IMR-90 (cell line): ENCODE results near the gene FBXO31. TPM values are rescaled to one million over a fixed set of nuclear protein-coding genes. Genes with fewer than 3 reads are reported as not detected.
A peak's percentile ranks its signal among the peaks of the same experiment; 100 is the strongest.

Experiments used
- ATAC-seq: fragments of 200-7000 bp; cut with Tn5 transposase; 2 replicates; pipeline ENCODE4 v1.9.1; 2020; ENCODE audit warnings: low read depth, mild to moderate bottlenecking, moderate library complexity
- BruUV-seq: library from RNA; stranded (reverse); fragments of 400-500 nt; replicated peaks from 2 replicates; lab custom pipeline; 2021; lab: Mats Ljungman, UMichigan
- CTCF ChIA-PET: fragments of 300-600 bp; formaldehyde crosslinking; extraction: SDS; loops from one replicate; lab custom pipeline; 2021; ENCODE audit warnings: antibody characterized with exemption; lab: Yijun Ruan, JAX
- POLR2A ChIA-PET: fragments of 300-600 bp; sonication (Branson Sonifier 250); formaldehyde crosslinking; loops from one replicate; lab custom pipeline; 2022; ENCODE audit warnings: antibody characterized with exemption; ENCODE audit not compliant: unreplicated experiment; lab: Charles Lee
- DNase-seq: peaks from one replicate; pipeline ENCODE4 v3.0.0; 2013
- H2AFZ ChIP-seq: replicated peaks from 2 replicates; pipeline ENCODE3; 2013; ENCODE audit warnings: low read length, mild to moderate bottlenecking; ENCODE audit not compliant: poor library complexity
- H2AK5ac ChIP-seq: 2 replicates; pipeline ENCODE4 v1.6.1; 2013; ENCODE audit warnings: low read depth, low read length, inconsistent platforms
- H2AK9ac ChIP-seq: replicated peaks from 2 replicates; pipeline ENCODE3; 2013; ENCODE audit warnings: mild to moderate bottlenecking, low read depth, low read length, moderate library complexity; ENCODE audit not compliant: poor library complexity
- H2BK120ac ChIP-seq: 2 replicates; pipeline ENCODE4 v1.6.1; 2013; ENCODE audit warnings: low read depth, low read length, inconsistent platforms
- H2BK15ac ChIP-seq: 3 replicates; pipeline ENCODE4 v1.6.1; 2013; ENCODE audit warnings: low read depth, low read length, inconsistent platforms
- H2BK20ac ChIP-seq: 2 replicates; pipeline ENCODE4 v1.6.1; 2013; ENCODE audit warnings: low read depth, mild to moderate bottlenecking, inconsistent platforms, low read length, moderate library complexity
- H2BK5ac ChIP-seq: 2 replicates; pipeline ENCODE4 v1.6.1; 2013; ENCODE audit warnings: mild to moderate bottlenecking, low read depth, low read length, inconsistent platforms; ENCODE audit not compliant: poor library complexity, severe bottlenecking
- H3K14ac ChIP-seq: replicated peaks from 2 replicates; pipeline ENCODE4 v1.6.1; 2013; ENCODE audit warnings: low read depth, low read length, inconsistent platforms
- H3K18ac ChIP-seq: 2 replicates; pipeline ENCODE4 v1.6.1; 2013; ENCODE audit warnings: low read depth, low read length, control low read depth
- H3K23ac ChIP-seq: 2 replicates; pipeline ENCODE4 v1.6.1; 2013; ENCODE audit warnings: low read depth, low read length, inconsistent platforms
- H3K27ac ChIP-seq: 2 replicates; pipeline ENCODE4 v1.5.1; 2013; ENCODE audit warnings: mild to moderate bottlenecking, control low read depth, low read length; ENCODE audit not compliant: insufficient read depth
- H3K27me3 ChIP-seq: 2 replicates; pipeline ENCODE4 v1.6.1; 2013; ENCODE audit warnings: low read length; ENCODE audit not compliant: control insufficient read depth, insufficient read depth
- H3K36me3 ChIP-seq: 2 replicates; pipeline ENCODE4 v1.6.1; 2013; ENCODE audit warnings: low read length, mixed read lengths; ENCODE audit not compliant: control insufficient read depth, insufficient read depth
- H3K4ac ChIP-seq: 2 replicates; pipeline ENCODE4 v1.6.1; 2013; ENCODE audit warnings: low read depth, low read length, inconsistent platforms
- H3K4me1 ChIP-seq: 2 replicates; pipeline ENCODE4 v1.6.1; 2013; ENCODE audit warnings: low read length, mixed read lengths; ENCODE audit not compliant: control insufficient read depth, insufficient read depth
- H3K4me2 ChIP-seq: 2 replicates; pipeline ENCODE4 v1.6.1; 2013; ENCODE audit warnings: low read depth, mild to moderate bottlenecking, control low read depth, low read length, moderate library complexity
- H3K4me3 ChIP-seq: 2 replicates; pipeline ENCODE4 v1.5.1; 2013; ENCODE audit warnings: low read depth, mild to moderate bottlenecking, control low read depth, low read length, moderate library complexity; ENCODE audit not compliant: insufficient read depth
- H3K56ac ChIP-seq: 2 replicates; pipeline ENCODE4 v1.6.1; 2013; ENCODE audit warnings: low read length, inconsistent platforms; ENCODE audit not compliant: insufficient read depth; ENCODE audit errors: extremely low read depth
- H3K79me1 ChIP-seq, 2 experiments: 2 replicates each; pipeline ENCODE4 v1.6.1; 2013; ENCODE audit warnings: low read length in 2 of 2, inconsistent platforms in 1 of 2, low read depth in 1 of 2
- H3K9ac ChIP-seq: 2 replicates; pipeline ENCODE4 v1.6.1; 2013; ENCODE audit warnings: low read depth, low read length, control low read depth
- H3K9me1 ChIP-seq: 2 replicates; pipeline ENCODE4 v1.6.1; 2013; ENCODE audit warnings: low read length, inconsistent platforms; ENCODE audit not compliant: insufficient read depth
- H3K9me3 ChIP-seq: 2 replicates; pipeline ENCODE4 v1.6.1; 2013; ENCODE audit warnings: low read length; ENCODE audit not compliant: control insufficient read depth, insufficient read depth
- H4K20me1 ChIP-seq: 2 replicates; pipeline ENCODE4 v1.6.1; 2013; ENCODE audit warnings: low read length, inconsistent platforms; ENCODE audit not compliant: insufficient read depth
- H4K5ac ChIP-seq: 2 replicates; pipeline ENCODE4 v1.6.1; 2013; ENCODE audit warnings: mild to moderate bottlenecking, low read depth, low read length, control low read depth
- H4K8ac ChIP-seq, 2 experiments: 2 replicates each; pipeline ENCODE4 v1.6.1; 2013; ENCODE audit warnings: low read depth in 2 of 2, low read length in 2 of 2, control low read depth in 1 of 2, inconsistent platforms in 1 of 2
- H4K91ac ChIP-seq: 2 replicates; pipeline ENCODE4 v1.6.1; 2013; ENCODE audit warnings: low read depth, low read length, inconsistent platforms; ENCODE audit not compliant: insufficient read depth
- BHLHE40 ChIP-seq: fragments of 150-350 bp; IDR thresholded peaks from 2 replicates; pipeline ENCODE4 v1.6.1; 2016; ENCODE audit warnings: mild to moderate bottlenecking, low read depth, low read length
- CEBPB ChIP-seq: IDR thresholded peaks from 2 replicates; pipeline ENCODE4 v1.6.1; 2012; ENCODE audit warnings: low read depth, low read length, improper control_type of control experiment
- FOS ChIP-seq: fragments of 150-350 bp; IDR thresholded peaks from 2 replicates; pipeline ENCODE4 v1.6.1; 2016; ENCODE audit warnings: low read depth, low read length
- MAFK ChIP-seq: IDR thresholded peaks from 2 replicates; pipeline ENCODE4 v1.6.1; 2012; ENCODE audit warnings: low read depth, low read length, improper control_type of control experiment
- MAZ ChIP-seq: IDR thresholded peaks from 2 replicates; pipeline ENCODE4 v1.6.1; 2012; ENCODE audit warnings: low read depth, mild to moderate bottlenecking, low read length, improper control_type of control experiment, moderate library complexity, borderline replicate concordance
- MXI1 ChIP-seq: IDR thresholded peaks from 2 replicates; pipeline ENCODE4 v1.6.1; 2012; ENCODE audit warnings: low read depth, mild to moderate bottlenecking, low read length, moderate library complexity, borderline replicate concordance
- NFE2L2 ChIP-seq: fragments of 150-350 bp; IDR thresholded peaks from 2 replicates; pipeline ENCODE4 v1.6.1; 2016; ENCODE audit warnings: low read depth, mild to moderate bottlenecking, low read length
- POLR2A ChIP-seq: IDR thresholded peaks from 2 replicates; pipeline ENCODE4 v1.6.1; 2012; ENCODE audit warnings: mild to moderate bottlenecking, low read depth, low read length
- RAD21 ChIP-seq: IDR thresholded peaks from 2 replicates; pipeline ENCODE4 v1.6.1; 2012; ENCODE audit warnings: low read length, improper control_type of control experiment
- RCOR1 ChIP-seq: IDR thresholded peaks from 2 replicates; pipeline ENCODE4 v1.6.1; 2012; ENCODE audit warnings: mild to moderate bottlenecking, low read length, improper control_type of control experiment; ENCODE audit not compliant: insufficient replicate concordance
- RFX5 ChIP-seq: IDR thresholded peaks from 2 replicates; pipeline ENCODE4 v1.8.0; 2012; ENCODE audit warnings: low read depth, mild to moderate bottlenecking, low read length, moderate library complexity
- SMC3 ChIP-seq: fragments of 150-350 bp; IDR thresholded peaks from 2 replicates; pipeline ENCODE4 v1.6.1; 2016; ENCODE audit warnings: low read depth, mild to moderate bottlenecking, antibody characterized with exemption, low read length, moderate library complexity
- USF2 ChIP-seq: fragments of 150-350 bp; IDR thresholded peaks from 2 replicates; pipeline ENCODE4 v1.6.1; 2017; ENCODE audit warnings: mild to moderate bottlenecking, antibody characterized with exemption, low read length, low read depth
- WGBS, 2 experiments: methylation state at CpG; one replicate each; pipeline versions ENCODE4 v1.1.5 to v1.1.7; 2013; ENCODE audit warnings: missing lambda C conversion rate in 2 of 2; ENCODE audit not compliant: insufficient read length in 1 of 2; ENCODE audit errors: extremely low coverage in 2 of 2; 5-methylcytosine and 5-hydroxymethylcytosine counted together
- dilution Hi-C: fragments of 300-500 bp; cut with HindIII; formaldehyde crosslinking; loops from one replicate; pipeline ENCODE4 v1.14.3; 2018; ENCODE audit warnings: low sequenced_read_pairs; ENCODE audit not compliant: unreplicated experiment
- in situ Hi-C: fragments of 300-500 bp; cut with MboI; formaldehyde crosslinking; loops from 3 replicates; pipeline ENCODE4 v1.14.3; 2019; ENCODE audit warnings: low sequenced_read_pairs, inconsistent platforms, mixed read lengths
- intact Hi-C: fragments of 100-400 bp; cut with micrococcal nuclease; formaldehyde crosslinking; loops from 2 replicates; pipeline ENCODE4 v1.10.0; 2022
- polyA plus RNA-seq, 3 experiments: library from polyadenylated mRNA; depleted of rRNA; stranded (reverse); fragments of >200 nt; gene quantifications; 2 replicates each; pipeline ENCODE4 v1.2.3, GENCODE V29; 2012; ENCODE audit warnings: low replicate concordance in 1 of 3
- total RNA-seq: library from RNA; depleted of rRNA; stranded (reverse); fragments of >200 nt; gene quantifications from 2 replicates; pipeline ENCODE4 v1.2.3, GENCODE V29; 2012
- TF ChIP-seq, protein P1 (sequence below): fragments of 150-350 bp; IDR thresholded peaks from 2 replicates; pipeline ENCODE4 v1.6.1; 2016; ENCODE audit warnings: low read depth, mild to moderate bottlenecking, low read length, moderate library complexity, borderline replicate concordance
- TF ChIP-seq, protein P2 (sequence below): conservative IDR thresholded peaks from 2 replicates; pipeline ENCODE4 v1.5.1; 2012; ENCODE audit warnings: mild to moderate bottlenecking, low read depth, low read length, improper control_type of control experiment

The FBXO31 gene
- total and polyA plus RNA-seq, 2 of the 4 experiments (the other 2 are of a cell fraction), result 10.4 to 16.9 TPM

- BruUV-seq, result no TSS peak
Measured at GRCh38 chr16:87432330-87432915, 48.8 kb upstream of the FBXO31 start.

More at GRCh38 chr16:87432330-87432915, 48.8 kb upstream of the FBXO31 start:
- Histone ChIP-seq H3K9me3 (no peaks in the 10 kb centered on the region), H3K4me3 (no peak overlapping the region), H4K20me1 (peaks cover 47% of the 10 kb centered on the region), H3K4ac (peak overlapping the region; percentile 3; the same call in 1 of the 2 replicates), H4K8ac (no peak overlapping the region), H2BK5ac (no peak overlapping the region), H2AK9ac (peak overlapping the region; percentile 8), H3K18ac (no peak overlapping the region), H3K9me1 (peaks cover 20% of the 10 kb centered on the region), H4K91ac (no peak overlapping the region), H3K23ac (no peak overlapping the region), H3K27me3 (no peaks in the 10 kb centered on the region), H2AK5ac (peak overlapping the region; percentile 69), H3K4me1 (peaks cover 22% of the 10 kb centered on the region), H3K36me3 (peaks cover 5% of the 10 kb centered on the region), H2AFZ (no peak overlapping the region), H2BK20ac (no peak overlapping the region), H3K56ac (no peak overlapping the region), H3K14ac (no peak overlapping the region), H3K9ac (no peak overlapping the region), H2BK120ac (no peak overlapping the region), H3K79me1 (peaks cover 19 to 76% of the 10 kb centered on the region in 2 experiments; a peak in 3 of 4 replicates), H2BK15ac (no peak overlapping the region), H3K4me2 (no peak overlapping the region), H4K5ac (no peak overlapping the region), H3K27ac (no peak overlapping the region)
- ATAC-seq (no peak), DNase-seq (no peak)
- no peak for TF ChIP-seq CEBPB
- TF ChIP-seq RCOR1, result no peak
- no peak for TF ChIP-seq RAD21
- no peak for TF ChIP-seq POLR2A
- no peak for TF ChIP-seq MAFK
- no peak for TF ChIP-seq RFX5
- no peak for TF ChIP-seq SMC3
- no peak for TF ChIP-seq USF2
- no peak for TF ChIP-seq FOS
- no peak for TF ChIP-seq BHLHE40
- TF ChIP-seq NFE2L2, result no peak
- no peak for TF ChIP-seq MXI1
- TF ChIP-seq, protein P1, sequence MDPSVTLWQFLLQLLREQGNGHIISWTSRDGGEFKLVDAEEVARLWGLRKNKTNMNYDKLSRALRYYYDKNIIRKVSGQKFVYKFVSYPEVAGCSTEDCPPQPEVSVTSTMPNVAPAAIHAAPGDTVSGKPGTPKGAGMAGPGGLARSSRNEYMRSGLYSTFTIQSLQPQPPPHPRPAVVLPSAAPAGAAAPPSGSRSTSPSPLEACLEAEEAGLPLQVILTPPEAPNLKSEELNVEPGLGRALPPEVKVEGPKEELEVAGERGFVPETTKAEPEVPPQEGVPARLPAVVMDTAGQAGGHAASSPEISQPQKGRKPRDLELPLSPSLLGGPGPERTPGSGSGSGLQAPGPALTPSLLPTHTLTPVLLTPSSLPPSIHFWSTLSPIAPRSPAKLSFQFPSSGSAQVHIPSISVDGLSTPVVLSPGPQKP, result no peak
- TF ChIP-seq, protein P2, sequence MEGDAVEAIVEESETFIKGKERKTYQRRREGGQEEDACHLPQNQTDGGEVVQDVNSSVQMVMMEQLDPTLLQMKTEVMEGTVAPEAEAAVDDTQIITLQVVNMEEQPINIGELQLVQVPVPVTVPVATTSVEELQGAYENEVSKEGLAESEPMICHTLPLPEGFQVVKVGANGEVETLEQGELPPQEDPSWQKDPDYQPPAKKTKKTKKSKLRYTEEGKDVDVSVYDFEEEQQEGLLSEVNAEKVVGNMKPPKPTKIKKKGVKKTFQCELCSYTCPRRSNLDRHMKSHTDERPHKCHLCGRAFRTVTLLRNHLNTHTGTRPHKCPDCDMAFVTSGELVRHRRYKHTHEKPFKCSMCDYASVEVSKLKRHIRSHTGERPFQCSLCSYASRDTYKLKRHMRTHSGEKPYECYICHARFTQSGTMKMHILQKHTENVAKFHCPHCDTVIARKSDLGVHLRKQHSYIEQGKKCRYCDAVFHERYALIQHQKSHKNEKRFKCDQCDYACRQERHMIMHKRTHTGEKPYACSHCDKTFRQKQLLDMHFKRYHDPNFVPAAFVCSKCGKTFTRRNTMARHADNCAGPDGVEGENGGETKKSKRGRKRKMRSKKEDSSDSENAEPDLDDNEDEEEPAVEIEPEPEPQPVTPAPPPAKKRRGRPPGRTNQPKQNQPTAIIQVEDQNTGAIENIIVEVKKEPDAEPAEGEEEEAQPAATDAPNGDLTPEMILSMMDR, result no peak
- no peak for TF ChIP-seq MAZ
- dilution Hi-C loops, result no loop called here
- intact Hi-C loops, result loop anchor here (5.0 kb wide), 1 partner anchor 35 kb away; no protein-coding TSS in a partner anchor
- in situ Hi-C loops, result no loop called here
- CTCF ChIA-PET, result no interaction called here
- POLR2A ChIA-PET, result no interaction called here
- 100% methylated on average over 1 of the region's 15 CpGs; no CpG with 5 or more reads in 1 of the 2 experiments for WGBS, 2 experiments
